Fibroblast of skin of right biceps (primary cell): ENCODE measurements around the gene RNF220.

Source experiments
- DNase-seq: peaks from one replicate; pipeline ENCODE4 v3.0.0-alpha.2; 2013

The RNF220 gene

DNA sequence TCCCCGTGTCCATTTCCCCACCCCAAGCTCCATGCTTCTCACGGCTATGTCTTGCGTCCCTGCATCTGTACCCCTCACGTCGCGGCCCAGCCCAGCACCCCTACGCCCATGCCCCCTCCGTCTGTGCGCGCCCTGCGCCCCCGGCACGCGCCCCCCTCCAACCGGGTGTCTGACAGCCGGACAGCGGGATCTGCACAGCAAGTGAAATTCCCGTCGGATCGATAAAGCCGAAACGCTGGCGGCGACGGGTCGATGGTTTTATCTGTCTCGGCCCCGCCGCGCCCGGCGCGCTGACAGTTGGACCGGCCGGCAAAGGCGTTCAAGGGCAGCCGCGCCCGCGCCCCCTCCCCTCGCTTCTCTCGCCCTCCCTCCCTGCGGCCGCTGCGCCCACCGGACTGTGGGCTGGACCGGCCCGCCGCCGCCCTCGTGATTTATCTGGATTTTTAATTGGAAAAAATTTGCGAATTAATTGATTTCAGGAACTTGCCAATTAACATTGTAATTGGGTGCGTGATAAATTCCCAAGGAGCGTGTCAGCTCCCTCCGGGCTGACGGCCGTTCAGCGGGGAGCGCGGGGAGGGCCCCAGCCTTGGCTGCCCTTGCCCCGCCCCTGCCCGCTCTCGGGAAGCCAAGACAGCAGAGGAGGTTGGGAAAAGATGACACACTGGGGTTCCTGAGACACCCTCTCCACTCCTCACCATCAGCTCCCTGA, 212.1 kb downstream of the RNF220 start:
- peak; percentile 65 for DNase-seq

DNA sequence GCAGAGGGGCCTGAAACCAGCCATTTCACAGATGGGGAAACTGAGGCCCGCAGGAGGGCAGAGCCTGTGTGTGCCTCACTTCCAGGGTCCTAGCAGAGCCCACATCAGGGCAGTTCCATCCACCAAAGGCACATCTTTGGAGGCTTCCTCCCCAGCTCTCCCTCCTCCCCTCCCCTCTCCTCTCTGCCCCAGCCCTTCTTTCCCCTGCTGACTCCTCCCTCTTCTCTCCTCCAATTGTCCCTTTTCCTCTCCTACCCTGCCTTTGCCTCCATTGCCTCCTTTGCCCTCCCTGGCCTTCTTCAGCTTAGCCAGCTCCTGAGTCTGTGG, 212.6 kb downstream of the RNF220 start:
- DNase-seq = no peak

DNA sequence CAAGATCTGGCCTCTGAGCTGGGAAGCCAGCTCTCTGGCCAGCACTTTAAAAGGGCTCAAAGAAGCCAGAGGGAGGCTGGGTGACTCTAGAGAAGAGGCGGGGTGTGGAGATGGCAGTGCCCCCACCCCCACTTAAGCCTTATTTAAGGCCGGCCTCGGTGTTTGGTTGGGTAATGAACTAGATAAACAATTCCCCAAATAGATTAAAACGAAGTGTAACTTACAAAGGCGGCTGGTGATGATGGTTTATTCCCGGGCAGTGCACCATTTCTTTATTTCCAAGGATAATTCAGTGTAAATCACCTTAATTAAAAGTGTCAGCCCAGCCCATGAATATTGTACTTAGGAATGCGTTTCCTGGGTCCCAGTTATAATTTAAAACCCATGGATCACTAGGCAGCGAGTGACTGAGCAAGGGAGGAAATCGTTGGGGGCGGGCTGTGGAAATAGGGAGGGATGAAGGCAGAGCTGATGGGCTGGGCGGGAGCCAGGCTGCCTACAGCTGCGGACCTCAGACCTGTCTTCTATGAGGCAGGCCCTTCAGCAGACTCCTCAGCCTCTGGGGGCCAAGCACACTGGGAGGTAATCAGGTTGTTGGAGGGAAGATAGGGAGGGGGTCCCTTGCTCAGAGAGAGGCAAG, 214.3 kb downstream of the RNF220 start:
- DNase-seq = peak; percentile 93

DNA sequence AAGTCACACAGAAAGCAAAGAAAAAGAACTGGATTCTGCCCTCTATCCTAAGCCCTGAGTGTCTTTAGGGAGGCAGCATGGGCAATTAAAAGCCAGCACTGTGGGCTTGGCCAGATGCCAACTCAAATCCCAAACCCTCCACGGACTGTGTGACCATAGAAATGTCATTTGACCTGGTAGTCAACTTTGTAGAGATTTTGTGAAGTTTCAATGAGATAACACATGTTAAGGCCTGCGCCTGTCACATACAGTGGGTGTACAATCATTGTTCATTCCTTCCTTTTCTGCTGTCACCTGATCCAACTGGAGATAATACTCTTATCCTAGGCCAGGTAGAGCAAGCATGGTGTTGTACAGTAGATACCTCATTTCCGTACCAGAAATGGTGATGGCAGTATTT, 215.0 kb downstream of the RNF220 start:
- no peak for DNase-seq

DNA sequence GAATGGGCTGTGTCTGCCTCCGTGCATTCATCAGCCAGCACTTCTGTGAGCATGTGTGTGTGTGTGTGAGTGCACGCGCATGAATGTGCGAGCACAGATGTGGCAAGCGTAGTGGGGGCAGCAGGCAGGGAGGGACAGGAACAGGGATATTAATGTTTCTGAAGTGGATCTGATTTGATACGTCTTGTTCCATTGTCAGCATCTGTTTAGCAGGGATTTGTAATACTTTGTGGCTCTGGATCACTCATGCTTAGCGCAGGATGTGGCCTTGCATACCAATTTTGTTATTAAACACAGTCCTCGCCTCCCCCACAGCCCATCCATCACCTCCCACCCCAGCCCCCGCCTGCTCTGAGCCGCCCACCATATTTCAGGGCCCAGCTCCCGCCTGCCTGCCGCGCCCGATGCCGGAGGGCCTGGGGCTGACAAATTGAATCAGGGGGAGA, 216.8 kb downstream of the RNF220 start:
- DNase-seq = peak; percentile 86

DNA sequence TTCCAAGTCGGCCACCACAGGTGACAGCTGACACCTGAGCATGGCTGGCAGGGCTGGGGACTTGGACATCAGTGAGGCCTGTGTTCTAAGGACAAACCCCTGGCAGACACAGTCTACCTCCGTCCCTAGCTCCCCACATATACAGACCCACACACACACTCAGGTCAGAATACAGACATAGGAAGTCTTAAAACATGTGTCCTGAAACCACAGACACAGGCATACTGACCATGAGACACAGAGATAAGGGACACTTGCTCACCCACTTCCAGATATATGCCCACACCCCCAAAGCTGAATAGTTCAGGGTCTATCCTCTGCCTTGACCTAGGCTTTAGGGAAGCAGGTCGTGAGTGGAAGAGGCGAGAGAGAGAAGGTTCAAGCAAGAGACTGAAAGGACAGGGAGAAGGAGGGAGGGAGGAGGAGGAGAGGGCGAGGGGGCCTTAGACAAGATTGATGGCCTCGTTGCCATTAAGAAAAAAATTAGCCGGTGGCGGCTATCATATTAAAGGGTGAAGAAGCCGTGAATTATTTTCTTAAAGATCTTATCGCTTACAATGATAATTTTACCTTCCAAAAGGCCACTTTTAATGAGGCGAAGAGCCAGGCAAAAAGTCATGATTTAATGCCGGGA, 219.3 kb downstream of the RNF220 start:
- no peak for DNase-seq

DNA sequence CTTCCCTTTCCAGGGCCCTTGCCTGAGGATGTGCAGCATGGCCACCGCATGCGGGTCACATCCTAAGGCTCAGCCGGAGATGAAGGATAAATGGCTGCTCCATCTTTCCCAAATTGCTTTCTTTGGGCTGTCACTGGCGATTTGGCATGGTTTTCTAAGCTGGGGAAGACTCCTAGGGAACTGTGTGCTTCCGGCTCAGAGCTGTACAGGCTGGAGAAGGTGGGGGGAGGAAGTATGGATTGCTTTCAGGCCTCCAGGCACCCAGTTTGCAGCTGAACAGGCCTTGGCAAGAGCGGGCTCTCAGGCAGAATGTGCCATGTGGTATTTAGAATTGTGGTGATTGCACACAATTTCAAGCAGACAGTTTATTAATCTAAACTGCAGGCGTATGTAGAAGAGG, 220.3 kb downstream of the RNF220 start:
- DNase-seq = no peak

DNA sequence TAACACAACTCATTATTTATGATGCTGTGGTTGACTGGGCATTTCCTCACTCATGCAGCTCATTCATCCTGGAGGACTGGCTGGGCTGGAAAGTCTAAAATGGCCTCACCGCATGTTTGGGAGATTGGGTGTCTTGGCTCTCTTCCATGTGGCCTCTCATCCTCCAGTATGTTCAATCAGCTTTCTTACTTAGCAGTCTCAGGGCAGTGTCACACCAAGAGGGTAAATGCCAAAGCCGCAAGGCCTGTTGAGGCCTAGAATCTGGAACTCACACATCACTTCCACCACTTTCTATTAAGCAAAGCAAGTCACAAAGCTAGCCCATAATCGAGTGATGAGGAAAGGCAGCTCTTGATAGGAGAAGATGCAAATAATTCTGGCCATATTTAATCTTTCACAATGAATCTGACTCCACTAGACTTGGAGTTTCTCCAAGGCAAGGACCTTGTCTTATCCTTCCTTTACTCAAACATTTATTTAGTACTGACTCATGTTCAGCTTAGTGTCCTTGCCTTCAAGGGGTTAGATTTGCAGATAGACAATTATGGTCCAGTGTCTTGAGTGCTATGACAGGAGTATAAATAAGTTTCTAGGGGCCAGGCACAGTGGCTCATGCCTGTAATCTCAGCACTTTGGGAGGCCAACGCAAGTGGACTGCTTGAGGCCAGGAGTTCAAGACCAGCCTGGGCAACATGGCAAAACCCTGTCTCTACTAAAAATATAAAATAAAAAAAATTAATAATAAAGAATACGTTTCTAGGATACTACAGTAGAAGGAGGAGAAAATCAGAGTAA, 224.1 kb downstream of the RNF220 start:
- DNase-seq = peak; percentile 93

DNA sequence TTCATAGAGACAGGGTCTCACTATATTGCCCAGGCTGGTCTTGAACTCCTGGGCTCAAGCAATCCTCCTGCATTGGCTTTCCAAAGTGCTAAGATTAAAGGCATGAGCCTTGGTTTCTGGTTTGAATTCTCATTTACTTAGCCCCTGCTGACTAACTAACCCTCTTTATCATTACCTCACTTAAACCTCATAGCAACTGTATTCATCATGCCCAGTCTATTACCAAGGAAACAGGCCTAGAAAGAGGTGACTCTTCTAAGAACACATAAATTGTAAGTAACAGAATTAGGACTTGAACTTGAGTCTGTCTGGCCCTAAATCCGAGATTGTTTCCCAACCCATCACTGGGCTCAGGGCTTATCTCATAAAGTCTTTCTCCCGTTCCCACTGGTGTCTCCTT, 225.1 kb downstream of the RNF220 start:
- DNase-seq = peak; percentile 69

DNA sequence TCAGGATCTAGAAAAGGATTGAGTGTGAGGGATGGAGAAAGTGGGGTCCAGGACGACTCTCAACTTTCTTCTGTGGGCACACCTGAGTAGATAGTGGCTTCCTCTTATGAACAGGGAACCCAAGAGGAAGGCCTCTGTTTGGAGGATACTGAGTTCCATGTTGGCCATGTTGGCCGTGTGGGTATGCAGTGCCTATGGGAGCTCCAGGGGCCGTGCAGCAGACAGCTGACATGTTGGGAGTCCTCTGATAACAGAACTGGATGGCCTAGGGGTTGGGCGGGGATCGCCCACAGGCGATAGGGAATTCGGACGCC, 226.2 kb downstream of the RNF220 start:
- no peak for DNase-seq

DNA sequence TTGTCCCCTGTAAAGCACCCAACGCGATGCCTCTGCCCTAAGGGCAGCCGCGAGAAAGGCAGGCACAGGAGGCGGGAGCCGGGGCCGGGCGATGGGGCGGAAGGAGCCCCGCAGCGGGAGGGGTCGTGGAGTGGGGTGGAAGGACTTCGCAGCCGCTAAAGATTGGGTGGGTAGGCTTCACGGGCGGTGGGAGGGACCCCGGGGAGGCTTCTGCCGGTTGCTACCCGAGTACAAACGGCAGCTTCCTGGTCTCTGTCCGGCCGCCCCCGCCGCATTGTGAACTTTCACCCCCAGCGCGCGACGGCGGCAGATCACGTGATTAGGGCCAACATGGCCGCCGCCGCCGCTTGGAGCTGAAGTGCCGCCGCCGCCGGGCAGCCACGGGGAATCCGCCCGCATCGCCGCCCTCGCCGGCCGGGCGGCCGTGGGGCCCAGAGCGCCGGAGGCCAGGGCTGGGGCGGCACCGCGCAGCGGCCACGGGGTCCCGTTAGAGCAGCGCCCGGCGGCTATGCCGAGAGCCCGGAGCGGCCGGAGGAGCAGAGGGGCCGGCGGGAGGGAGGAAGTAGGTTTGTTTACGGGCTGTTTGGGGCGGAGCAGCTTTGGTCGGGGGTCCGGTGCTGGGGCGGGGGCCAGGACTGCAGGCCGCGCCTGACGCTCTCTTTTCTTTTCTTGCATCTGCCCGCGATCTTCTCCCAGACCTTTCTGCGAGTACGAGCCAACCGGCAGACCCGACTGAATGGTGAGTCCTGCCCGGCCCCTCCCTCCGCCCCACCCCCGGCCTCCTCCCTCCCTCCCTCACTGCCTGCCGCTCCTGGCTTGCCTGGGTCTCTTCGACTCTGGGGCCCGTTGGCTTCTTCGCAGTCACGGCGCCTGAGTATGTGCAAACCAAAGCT, 226.8 kb downstream of the RNF220 start:
- peak; percentile 89 for DNase-seq

DNA sequence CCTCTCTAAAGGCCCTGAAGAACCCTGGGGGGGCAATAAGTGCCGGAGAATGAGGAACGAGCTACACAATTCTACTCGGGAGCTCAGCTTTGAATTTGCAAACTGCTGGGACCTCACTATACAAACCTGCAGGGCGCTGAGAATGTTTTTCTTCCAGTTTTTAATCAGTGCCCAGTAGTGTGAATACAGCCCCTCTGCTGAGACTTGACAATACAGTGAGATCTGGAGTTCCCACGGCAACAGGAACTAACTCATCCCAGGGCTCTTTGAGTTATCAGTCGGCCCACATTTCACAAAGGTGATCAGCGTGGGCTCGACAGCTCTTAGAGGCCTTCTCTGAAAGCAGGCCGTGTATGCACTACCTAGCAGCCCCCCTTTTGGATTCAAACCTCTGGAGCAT, 227.5 kb downstream of the RNF220 start:
- no peak for DNase-seq

DNA sequence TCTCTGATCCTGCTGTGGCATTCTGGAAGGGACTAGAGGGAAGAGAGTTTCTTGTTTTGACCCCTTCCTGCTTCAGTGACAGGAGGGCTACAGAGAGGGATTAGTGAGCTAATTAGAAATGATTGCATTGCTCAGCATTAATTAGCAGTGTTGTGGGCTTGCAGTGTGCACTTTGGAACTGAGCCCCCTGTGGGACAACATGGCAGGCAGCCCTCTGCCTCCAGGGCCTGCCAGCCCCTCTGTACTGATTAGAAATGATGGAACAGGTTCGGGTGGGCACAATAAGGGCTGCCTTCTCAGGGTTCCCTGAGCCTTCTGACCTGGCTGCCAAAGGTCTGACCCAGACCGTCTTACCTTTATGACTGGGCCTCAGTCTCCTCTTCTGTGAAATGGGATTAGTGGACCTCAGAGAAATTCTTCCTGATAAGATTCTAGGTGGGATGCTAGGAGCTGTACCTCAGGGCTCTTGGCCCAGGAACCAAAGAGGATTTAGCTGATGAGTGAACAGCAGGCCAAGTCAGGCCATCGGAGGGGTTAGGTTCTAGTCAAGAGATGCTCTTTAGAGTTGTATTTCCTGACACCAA, 229.6 kb downstream of the RNF220 start:
- no peak for DNase-seq

DNA sequence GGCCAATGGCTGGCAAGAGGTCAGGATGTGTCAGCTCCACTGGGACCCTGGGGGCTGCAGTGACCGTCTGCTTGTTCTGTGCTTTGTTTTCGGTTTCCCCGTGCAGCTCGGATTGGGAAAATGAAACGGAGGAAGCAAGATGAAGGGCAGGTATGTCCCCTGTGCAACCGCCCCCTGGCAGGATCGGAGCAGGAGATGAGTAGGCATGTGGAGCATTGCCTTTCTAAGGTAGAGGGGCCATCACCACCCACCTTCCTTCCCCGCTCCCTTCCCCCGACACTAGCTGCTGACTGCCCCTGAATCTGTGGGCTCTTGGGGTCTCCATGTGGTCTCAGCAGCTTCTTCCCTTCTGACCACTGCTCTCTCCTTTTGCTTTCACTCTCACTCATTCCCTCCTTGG, 230.4 kb downstream of the RNF220 start:
- DNase-seq = no peak

DNA sequence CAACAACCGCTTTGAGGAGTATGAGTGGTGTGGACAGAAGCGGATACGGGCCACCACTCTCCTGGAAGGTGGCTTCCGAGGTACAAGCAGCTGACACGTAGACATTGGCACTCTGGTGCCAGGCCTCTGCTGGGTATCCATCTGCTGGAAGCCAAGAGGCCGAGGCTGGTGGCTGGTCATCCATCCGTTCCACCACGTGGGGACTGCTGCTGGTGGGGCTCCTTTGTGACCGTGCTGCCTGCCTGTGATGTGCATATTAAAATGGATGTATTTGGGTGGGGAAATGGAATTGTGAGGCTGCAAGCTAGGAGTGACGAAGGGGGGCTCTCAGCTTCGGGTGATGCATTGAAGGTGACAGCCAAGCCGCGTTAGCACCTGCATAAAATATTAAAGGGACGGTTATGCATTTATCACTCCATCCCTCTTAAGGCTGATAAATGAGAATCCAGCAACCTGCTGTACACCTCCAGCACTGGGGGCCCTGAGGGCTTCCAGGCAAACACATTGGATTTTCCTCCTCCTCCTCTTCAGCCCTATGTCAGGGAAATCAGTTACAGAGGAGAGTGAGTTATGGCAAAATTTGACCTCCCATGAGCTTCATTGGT, 231.1 kb downstream of the RNF220 start:
- no peak for DNase-seq

DNA sequence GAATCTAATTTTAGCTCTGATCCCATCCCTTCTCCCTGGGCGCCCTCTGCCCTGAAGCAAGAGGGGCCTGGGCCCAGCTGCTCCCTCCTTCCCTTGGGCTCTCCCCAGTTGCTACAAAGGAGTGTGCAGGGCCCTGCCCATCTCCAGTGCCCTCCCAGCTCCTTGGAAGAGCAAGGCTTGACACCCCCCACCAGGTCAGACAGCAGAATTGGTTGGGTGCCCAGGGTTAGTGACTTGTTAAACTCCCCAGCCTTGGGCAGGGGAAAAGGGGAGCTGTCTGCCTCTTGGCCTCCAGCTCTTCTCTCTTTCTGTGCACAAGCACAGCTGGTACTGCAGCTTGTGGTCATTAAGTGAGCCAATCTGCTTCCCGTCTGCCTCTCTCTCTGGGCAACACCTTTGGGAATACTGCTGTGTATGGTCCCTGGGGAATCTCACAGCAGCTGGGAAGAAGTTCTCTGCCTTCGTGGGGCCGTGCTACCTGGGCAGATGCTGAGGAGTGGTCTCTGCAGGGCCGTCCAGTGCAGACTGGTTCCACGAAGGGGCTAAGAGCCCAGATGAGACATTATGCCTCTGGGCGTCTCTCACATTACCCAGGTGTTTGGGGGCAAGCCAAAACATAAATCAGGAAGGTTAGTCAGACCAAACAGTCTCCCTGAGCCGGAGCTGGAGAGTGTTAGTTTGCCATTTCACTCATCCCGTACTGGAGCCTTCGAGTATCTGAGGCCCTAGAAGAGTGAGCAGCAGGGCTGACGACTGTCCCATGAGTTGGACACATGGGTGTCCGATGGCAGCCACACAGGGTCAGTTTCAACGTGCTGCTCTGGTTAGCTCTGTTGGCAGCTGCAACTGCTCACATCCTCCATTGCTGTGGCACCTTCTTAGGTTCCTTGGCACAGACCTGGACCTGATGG, 231.9 kb downstream of the RNF220 start:
- DNase-seq = no peak

DNA sequence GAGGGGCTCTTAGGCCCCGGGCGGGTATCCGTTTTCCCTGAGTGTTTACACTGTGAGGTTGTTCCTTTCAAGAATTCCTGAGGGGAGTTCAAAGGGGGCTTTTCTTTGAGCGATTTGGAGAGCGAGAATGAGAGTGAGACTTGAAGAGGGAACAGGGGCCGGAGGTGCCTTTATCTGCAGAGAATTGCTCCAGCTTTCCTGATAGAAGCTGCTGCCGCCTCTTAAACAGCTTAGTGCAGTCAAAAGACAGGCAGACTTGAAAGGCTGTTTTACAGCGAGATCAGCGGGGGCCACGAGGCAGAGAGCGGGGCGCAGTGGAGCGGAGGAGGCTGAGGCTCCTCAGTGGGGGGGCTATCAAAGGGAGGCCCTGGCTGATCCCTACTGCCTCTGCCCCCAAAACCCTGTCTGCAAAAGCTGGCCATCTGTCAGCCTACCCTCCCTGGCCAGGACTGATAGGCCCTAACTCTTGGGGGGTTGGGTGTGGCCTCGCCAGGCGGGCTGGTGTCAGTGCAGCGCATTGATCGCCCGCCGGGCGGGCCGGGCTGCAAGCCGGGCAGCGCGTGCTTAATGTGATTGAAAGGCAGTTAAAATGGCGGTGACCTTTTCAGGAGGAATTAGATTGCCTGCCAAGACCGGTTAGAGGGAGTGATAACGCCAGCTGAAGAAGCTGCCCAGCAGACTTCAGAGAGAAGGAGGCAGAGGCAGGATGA, 232.8 kb downstream of the RNF220 start:
- no peak for DNase-seq

DNA sequence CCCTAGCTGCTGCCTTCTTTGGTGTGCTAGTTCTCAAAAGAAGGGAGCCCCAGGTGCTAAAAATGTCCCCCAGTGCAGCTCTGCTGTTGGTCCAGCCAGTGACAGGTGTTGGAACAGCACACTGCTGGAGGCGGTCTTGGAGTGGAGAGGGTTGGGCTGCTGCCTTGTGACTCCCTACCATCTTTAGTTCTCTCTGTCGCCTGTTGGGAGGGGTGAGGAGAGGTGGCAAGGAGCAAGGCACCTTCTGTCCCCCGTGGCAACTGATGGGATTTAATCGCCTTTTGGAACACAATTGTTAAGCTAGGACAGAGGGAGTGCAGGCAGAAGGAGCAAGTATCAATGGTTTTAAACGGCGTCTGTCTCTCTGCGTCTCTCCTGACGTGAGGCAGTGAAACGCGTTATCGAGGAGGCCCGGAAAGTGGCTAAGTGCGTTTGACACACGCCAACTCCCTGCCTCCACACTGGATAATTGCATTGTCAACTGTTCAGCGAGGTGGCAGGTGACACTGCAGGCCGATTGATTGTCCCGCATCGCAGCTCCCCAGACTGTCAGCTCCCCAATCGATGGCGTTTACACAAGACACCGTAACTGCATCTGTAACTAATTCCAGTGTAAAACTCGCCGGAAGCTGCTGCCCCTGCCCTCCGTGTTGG, 235.3 kb downstream of the RNF220 start:
- DNase-seq = no peak
